HepG2 (cell line): ENCODE results near the gene ARHGEF39. TPM values are rescaled to one million over a fixed set of nuclear protein-coding genes. Genes with fewer than 3 reads are reported as not detected.

Experiments used
- ATAC-seq: fragments of 200-7000 bp; cut with Tn5 transposase; 3 replicates; pipeline ENCODE4 v1.9.1; 2020; ENCODE audit warnings: mild to moderate bottlenecking, moderate library complexity
- BruUV-seq: library from RNA; stranded (reverse); fragments of 400-500 nt; replicated peaks from 2 replicates; lab custom pipeline; 2021; lab: Mats Ljungman, UMichigan
- CTCF ChIA-PET: fragments of 300-600 bp; formaldehyde crosslinking; extraction: SDS; loops from one replicate; lab custom pipeline; 2021; ENCODE audit warnings: low total read pairs, inconsistent platforms, low intra/inter-chr PET ratio; lab: Yijun Ruan, JAX
- POLR2A ChIA-PET: fragments of 350-600 bp; sonication (Branson Sonifier 250); formaldehyde crosslinking; loops from one replicate; lab custom pipeline; 2020; ENCODE audit warnings: antibody characterized with exemption, inconsistent platforms; lab: Yijun Ruan, JAX
- DNase-seq: peaks from one replicate; pipeline ENCODE4 v3.0.0-alpha.2; 2015; ENCODE audit warnings: low spot score
- FAIRE-seq: peaks from 3 replicates; lab custom pipeline; 2011; peaks lifted over from hg19 to GRCh38; lab: Jason Lieb, UNC
- H2AFZ ChIP-seq: one replicate; pipeline ENCODE4 v1.6.1; 2011; ENCODE audit warnings: low read length, inconsistent platforms
- H3K27ac ChIP-seq: fragments of 300-600 bp; 3 replicates; pipeline ENCODE4 v1.8.0; 2011; ENCODE audit warnings: mixed run types, mild to moderate bottlenecking, mixed read lengths, low read length, inconsistent platforms; ENCODE audit not compliant: insufficient read depth; ENCODE audit errors: extremely low read length
- H3K27me3 ChIP-seq, 2 experiments: fragments of 200-600 bp in 1 of 2; 2 replicates in 1 of 2; 3 replicates in 1 of 2; pipeline versions ENCODE4 v1.6.0 to v1.8.0; 2011; ENCODE audit warnings: low read length in 2 of 2, mild to moderate bottlenecking in 2 of 2, moderate library complexity in 2 of 2, inconsistent platforms in 1 of 2; ENCODE audit not compliant: insufficient read depth in 2 of 2, control insufficient read depth in 1 of 2
- H3K36me3 ChIP-seq, 2 experiments: fragments of 200-600 bp in 1 of 2; replicated peaks in 1 of 2; 2 replicates in 1 of 2; 3 replicates in 1 of 2; pipeline versions ENCODE4 v1.5.1 to v1.8.0; 2011; ENCODE audit warnings: low read length in 2 of 2, inconsistent platforms in 1 of 2; ENCODE audit not compliant: insufficient read depth in 2 of 2, control insufficient read depth in 1 of 2
- H3K4me1 ChIP-seq: 2 replicates; pipeline ENCODE4 v1.5.1; 2012; ENCODE audit warnings: low read length, inconsistent platforms; ENCODE audit not compliant: insufficient read depth
- H3K4me2 ChIP-seq: 2 replicates; pipeline ENCODE4 v1.6.0; 2011; ENCODE audit warnings: low read depth, low read length, inconsistent platforms
- H3K4me3 ChIP-seq, 3 experiments: fragments of 200-600 bp in 1 of 3; sonication (generic), shearing (Covaris generic) in 1 of 3; replicated peaks in 1 of 3; 2 replicates each; pipeline ENCODE4 v1.5.1; 2011 to 2016; ENCODE audit warnings: low read length in 3 of 3, inconsistent platforms in 2 of 3, low read depth in 2 of 3, mild to moderate bottlenecking in 2 of 3, control low read depth in 1 of 3, mixed read lengths in 1 of 3; ENCODE audit not compliant: insufficient read depth in 1 of 3
- H3K79me2 ChIP-seq: one replicate; pipeline ENCODE4 v1.6.1; 2011; ENCODE audit warnings: low read length, inconsistent platforms; ENCODE audit not compliant: insufficient read depth
- H3K9ac ChIP-seq: 2 replicates; pipeline ENCODE4 v1.6.0; 2011; ENCODE audit warnings: mild to moderate bottlenecking, low read depth, low read length, inconsistent platforms; ENCODE audit not compliant: insufficient read depth
- H3K9me3 ChIP-seq: 2 replicates; pipeline ENCODE4 v1.5.1; 2012; ENCODE audit warnings: mild to moderate bottlenecking, low read length
- H4K20me1 ChIP-seq: 2 replicates; pipeline ENCODE4 v1.6.0; 2011; ENCODE audit warnings: inconsistent platforms, mild to moderate bottlenecking, low read length, moderate library complexity; ENCODE audit not compliant: insufficient read depth
- CHD2 ChIP-seq: IDR thresholded peaks from 2 replicates; pipeline ENCODE4 v1.6.1; 2011; ENCODE audit warnings: low read depth, low read length, improper control_type of control experiment
- ERF ChIP-seq: IDR thresholded peaks from 2 replicates; pipeline ENCODE4 v1.6.1; 2018; ENCODE audit warnings: missing biosample characterization, missing genetic modification reagents
- HIC2 ChIP-seq: sonication (generic); formaldehyde crosslinking; IDR thresholded peaks from 2 replicates; pipeline ENCODE4 v1.9.0; 2022; ENCODE audit warnings: low read depth, missing genetic modification reagents
- NKX3-1 ChIP-seq: sonication (generic); formaldehyde crosslinking; IDR thresholded peaks from 2 replicates; pipeline ENCODE4 v1.5.0; 2020; ENCODE audit warnings: missing genetic modification reagents
- NR2F1 ChIP-seq, 2 experiments: fragments of 450-650 bp in 1 of 2; formaldehyde crosslinking in 1 of 2; IDR thresholded peaks; 2 replicates each; pipeline versions ENCODE4 v1.5.0 to v1.6.1; 2016 to 2020; ENCODE audit warnings: mild to moderate bottlenecking in 1 of 2, missing compliant biosample characterization in 1 of 2, missing genetic modification reagents in 1 of 2, moderate library complexity in 1 of 2
- SP2 ChIP-seq: sonication (generic); formaldehyde crosslinking; IDR thresholded peaks from 2 replicates; pipeline ENCODE4 v1.5.1; 2020; ENCODE audit warnings: mild to moderate bottlenecking, missing genetic modification reagents
- THRA ChIP-seq: sonication (generic); formaldehyde crosslinking; IDR thresholded peaks from 2 replicates; pipeline ENCODE4 v1.4.0; 2020; ENCODE audit warnings: missing genetic modification reagents, borderline replicate concordance
- ZNF431 ChIP-seq: sonication (generic); formaldehyde crosslinking; IDR thresholded peaks from 2 replicates; pipeline ENCODE4 v1.9.0; 2022; ENCODE audit warnings: missing genetic modification reagents, low read depth, mild to moderate bottlenecking, borderline replicate concordance
- ZNF556 ChIP-seq: sonication (generic); formaldehyde crosslinking; IDR thresholded peaks from 2 replicates; pipeline ENCODE4 v1.4.0; 2020; ENCODE audit warnings: mild to moderate bottlenecking, missing genetic modification reagents, borderline replicate concordance
- ZNF83 ChIP-seq: sonication (generic); formaldehyde crosslinking; IDR thresholded peaks from 2 replicates; pipeline ENCODE4 v1.4.0; 2020; ENCODE audit warnings: missing genetic modification reagents, mild to moderate bottlenecking, borderline replicate concordance
- WGBS: methylation state at CpG from one replicate; pipeline ENCODE4 v1.1.6; 2017; ENCODE audit warnings: low lambda C conversion rate; 5-methylcytosine and 5-hydroxymethylcytosine counted together
- in situ Hi-C: cut with HindIII; loops from 2 replicates; pipeline ENCODE4 v1.10.0; 2017; ENCODE audit warnings: low pct_unique_long_range_greater_than_20kb; ENCODE audit not compliant: extremely low pct_ligation_motif_present
- intact Hi-C: fragments of 100-400 bp; cut with micrococcal nuclease; formaldehyde crosslinking; loops from one replicate; pipeline ENCODE4 v1.10.0; 2022; ENCODE audit not compliant: unreplicated experiment
- polyA plus RNA-seq, 8 experiments: library from polyadenylated mRNA; depleted of rRNA in 3 of 8; stranded (reverse) in 7 of 8; unstranded in 1 of 8; fragments of >200 nt; fragmentation: Illumina TruSeq in 4 of 8; extraction: Trizol in 4 of 8; gene quantifications; 2 replicates each; pipeline versions ENCODE4 v1.2.1 to v1.2.3, GENCODE V29; 2011 to 2016; ENCODE audit warnings: low read depth in 4 of 8, missing spikeins in 1 of 8, mixed read lengths in 1 of 8; ENCODE audit not compliant: insufficient read depth in 1 of 8
- total RNA-seq, 5 experiments: library from RNA; depleted of rRNA; stranded (reverse); fragments of >200 nt; fragmentation: Illumina TruSeq; extraction: Trizol; gene quantifications; 2 replicates each; pipeline ENCODE4 v1.2.3, GENCODE V29; 2016; ENCODE audit warnings: low read depth in 1 of 5
- TF ChIP-seq, protein P1 (sequence below): sonication (generic); formaldehyde crosslinking; IDR thresholded peaks from 2 replicates; pipeline ENCODE4 v1.5.1; 2020; ENCODE audit warnings: missing genetic modification reagents, mild to moderate bottlenecking, borderline replicate concordance

The ARHGEF39 gene
- total and polyA plus RNA-seq, 2 of the 13 experiments (the other 11 are each of a cell fraction or from before 2014, with no cell fraction given) = 11.2 to 12.3 TPM

DNA sequence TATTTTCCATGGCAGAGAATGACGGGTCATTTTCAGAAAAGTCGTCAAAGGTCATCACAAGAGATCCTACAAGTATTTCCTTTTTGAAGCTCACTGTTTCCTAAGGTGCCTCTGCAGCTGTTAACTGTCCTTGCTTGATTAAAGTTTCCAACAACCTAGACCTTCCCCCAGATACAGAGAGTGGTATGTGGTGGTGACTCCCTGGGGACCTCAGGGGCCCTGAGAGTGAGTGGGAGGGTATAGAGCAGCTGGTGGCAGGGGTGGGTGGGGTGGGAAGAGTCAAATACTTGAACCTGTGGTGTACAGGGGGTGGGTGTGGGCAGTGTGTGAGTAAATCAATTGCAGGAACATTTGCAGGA is 45.2 kb downstream of the ARHGEF39 start (continued):
- no peak for TF ChIP-seq ZNF431 (CRISPR knock-in tag)
- no peak for TF ChIP-seq NKX3-1 (CRISPR knock-in tag)
- TF ChIP-seq NR2F1 (CRISPR knock-in tag; IDR thresholded peaks at IDR 0.05) = no peak

GRCh38 chr9:35618854-35619799 is 45.9 kb downstream of the ARHGEF39 start:
- Histone ChIP-seq H3K4me1 (no peaks in the 10 kb centered on the region), H4K20me1 (no peaks in the 10 kb centered on the region), H3K4me2 (no peak overlapping the region), H2AFZ (no peak overlapping the region), H3K4me3 (no peak overlapping the region), H3K9ac (no peak overlapping the region), H3K27ac (no peak overlapping the region), H3K9me3 (no peaks in the 10 kb centered on the region), H3K36me3 (no peaks in the 10 kb centered on the region), H3K79me2 (no peaks in the 10 kb centered on the region), H3K27me3 (peaks cover 3 to 58% of the 10 kb centered on the region in 2 experiments; a peak in 3 of 5 replicates)
- no TSS peak for BruUV-seq
- CTCF ChIA-PET = no interaction called here
- no peak for TF ChIP-seq ZNF83 (CRISPR knock-in tag)
- TF ChIP-seq, protein P1, sequence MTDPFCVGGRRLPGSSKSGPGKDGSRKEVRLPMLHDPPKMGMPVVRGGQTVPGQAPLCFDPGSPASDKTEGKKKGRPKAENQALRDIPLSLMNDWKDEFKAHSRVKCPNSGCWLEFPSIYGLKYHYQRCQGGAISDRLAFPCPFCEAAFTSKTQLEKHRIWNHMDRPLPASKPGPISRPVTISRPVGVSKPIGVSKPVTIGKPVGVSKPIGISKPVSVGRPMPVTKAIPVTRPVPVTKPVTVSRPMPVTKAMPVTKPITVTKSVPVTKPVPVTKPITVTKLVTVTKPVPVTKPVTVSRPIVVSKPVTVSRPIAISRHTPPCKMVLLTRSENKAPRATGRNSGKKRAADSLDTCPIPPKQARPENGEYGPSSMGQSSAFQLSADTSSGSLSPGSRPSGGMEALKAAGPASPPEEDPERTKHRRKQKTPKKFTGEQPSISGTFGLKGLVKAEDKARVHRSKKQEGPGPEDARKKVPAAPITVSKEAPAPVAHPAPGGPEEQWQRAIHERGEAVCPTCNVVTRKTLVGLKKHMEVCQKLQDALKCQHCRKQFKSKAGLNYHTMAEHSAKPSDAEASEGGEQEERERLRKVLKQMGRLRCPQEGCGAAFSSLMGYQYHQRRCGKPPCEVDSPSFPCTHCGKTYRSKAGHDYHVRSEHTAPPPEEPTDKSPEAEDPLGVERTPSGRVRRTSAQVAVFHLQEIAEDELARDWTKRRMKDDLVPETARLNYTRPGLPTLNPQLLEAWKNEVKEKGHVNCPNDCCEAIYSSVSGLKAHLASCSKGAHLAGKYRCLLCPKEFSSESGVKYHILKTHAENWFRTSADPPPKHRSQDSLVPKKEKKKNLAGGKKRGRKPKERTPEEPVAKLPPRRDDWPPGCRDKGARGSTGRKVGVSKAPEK (CRISPR knock-in tag) = no peak
- TF ChIP-seq ZNF556 (CRISPR knock-in tag) = no peak
- no peak for TF ChIP-seq SP2 (CRISPR knock-in tag)
- no peak for TF ChIP-seq CHD2
- no peak for TF ChIP-seq THRA (CRISPR knock-in tag)
- TF ChIP-seq HIC2 = no peak
- TF ChIP-seq ERF (CRISPR knock-in tag) = no peak
- intact Hi-C loops = no loop called here
- in situ Hi-C loops = no loop called here
- FAIRE-seq (no peak), ATAC-seq (no peak), DNase-seq (no peak)
- POLR2A ChIA-PET = no interaction called here
- 69% methylated on average over 16 of the region's 17 CpGs for WGBS
